Myocyte (in vitro differentiated cells): ENCODE data around the gene ASPHD1. TPM values are rescaled to one million over a fixed set of nuclear protein-coding genes. Genes with fewer than 3 reads are reported as not detected.
"Not testable (repeated sequence)": the region's sequence is repeated elsewhere in the genome, so short reads cannot be mapped to it uniquely, and the experiment has no call there.

Experiments
- DNase-seq: peaks from one replicate; pipeline ENCODE4 v3.0.0-alpha.2; 2012; ENCODE audit warnings: low read depth
- total RNA-seq: library from RNA; depleted of rRNA; stranded (reverse); fragments of >200 nt; gene quantifications from 2 replicates; pipeline ENCODE4 v1.2.3, GENCODE V29; 2014

Gene ASPHD1
- total RNA-seq, 1 donor from 2014 or later = 3.9 TPM

DNA sequence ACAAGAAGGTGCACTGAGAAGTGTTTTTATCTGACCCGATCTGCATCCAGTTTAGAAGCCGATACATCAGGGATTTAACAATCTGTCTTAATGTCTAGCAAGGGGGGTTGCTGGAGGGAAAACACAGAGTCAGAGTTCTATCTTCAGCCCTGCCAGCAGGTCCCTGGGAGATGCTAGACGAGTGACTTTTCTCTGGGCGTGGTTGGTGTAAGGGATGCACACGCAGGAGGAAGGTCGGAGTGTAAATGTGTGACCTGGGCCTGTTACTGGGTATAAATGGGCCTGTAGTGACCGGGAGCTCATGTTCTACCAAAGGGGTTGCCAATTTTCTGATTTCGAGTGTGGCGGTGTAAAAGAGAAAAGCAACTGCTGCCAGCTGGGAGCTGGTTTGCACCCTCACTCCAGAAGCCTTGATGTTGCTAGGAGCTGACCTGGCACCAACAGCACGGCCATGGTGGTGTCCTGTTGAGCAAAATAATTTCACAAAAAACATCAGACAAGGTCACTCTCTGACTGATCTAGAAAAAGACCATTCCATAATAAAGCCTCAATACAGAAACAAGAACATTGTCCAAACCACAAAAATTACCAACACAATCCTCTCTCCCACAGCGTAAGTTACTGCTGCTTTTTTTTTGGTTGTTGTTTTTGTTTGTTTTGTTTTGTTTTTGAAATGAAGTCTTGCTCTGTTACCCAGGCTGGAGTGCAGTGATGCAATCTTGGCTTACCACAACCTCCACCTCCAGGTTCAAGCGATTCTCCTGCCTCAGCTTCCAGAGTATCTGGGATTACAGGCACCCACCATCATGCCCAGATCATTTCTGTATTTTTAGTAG lies 27.0 kb downstream of the ASPHD1 start:
- DNase-seq = peak; percentile 8

DNA sequence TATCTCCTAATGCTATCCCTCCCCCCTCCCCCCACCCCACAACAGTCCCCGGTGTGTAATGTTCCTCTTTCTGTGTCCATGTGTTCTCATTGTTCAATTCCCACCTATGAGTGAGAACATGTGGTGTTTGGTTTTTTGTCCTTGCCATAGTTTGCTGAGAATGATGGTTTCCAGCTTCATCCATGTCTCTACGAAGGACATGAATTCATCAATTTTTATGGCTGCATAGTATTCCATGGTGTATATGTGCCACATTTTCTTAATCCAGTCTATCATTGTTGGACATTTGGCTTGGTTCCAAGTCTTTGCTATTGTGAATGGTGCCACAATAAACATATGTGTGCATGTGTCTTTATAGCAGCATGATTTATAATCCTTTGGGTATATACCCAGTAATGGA lies 31.5 kb downstream of the ASPHD1 start:
- not testable (repeated sequence) for DNase-seq

DNA sequence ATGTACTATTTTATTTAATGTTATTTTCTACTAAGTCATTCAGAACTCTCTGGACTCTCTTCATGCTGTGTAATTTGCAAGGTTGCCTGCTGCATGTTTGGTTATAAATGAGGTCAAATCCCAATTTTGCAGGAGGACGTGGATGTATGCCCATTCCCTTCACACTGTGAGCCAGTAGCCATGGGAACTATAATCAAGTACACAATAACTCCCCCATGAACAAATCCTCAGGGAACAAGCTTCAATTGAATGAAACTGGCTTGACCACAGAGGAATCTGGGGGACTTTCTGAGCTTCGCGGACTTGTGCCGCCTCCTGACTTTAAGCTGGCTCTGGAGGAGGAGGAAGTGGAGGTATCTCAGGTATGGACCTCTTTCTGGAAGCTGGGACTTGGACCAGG lies 40.4 kb downstream of the ASPHD1 start:
- peak; percentile 3 for DNase-seq

DNA sequence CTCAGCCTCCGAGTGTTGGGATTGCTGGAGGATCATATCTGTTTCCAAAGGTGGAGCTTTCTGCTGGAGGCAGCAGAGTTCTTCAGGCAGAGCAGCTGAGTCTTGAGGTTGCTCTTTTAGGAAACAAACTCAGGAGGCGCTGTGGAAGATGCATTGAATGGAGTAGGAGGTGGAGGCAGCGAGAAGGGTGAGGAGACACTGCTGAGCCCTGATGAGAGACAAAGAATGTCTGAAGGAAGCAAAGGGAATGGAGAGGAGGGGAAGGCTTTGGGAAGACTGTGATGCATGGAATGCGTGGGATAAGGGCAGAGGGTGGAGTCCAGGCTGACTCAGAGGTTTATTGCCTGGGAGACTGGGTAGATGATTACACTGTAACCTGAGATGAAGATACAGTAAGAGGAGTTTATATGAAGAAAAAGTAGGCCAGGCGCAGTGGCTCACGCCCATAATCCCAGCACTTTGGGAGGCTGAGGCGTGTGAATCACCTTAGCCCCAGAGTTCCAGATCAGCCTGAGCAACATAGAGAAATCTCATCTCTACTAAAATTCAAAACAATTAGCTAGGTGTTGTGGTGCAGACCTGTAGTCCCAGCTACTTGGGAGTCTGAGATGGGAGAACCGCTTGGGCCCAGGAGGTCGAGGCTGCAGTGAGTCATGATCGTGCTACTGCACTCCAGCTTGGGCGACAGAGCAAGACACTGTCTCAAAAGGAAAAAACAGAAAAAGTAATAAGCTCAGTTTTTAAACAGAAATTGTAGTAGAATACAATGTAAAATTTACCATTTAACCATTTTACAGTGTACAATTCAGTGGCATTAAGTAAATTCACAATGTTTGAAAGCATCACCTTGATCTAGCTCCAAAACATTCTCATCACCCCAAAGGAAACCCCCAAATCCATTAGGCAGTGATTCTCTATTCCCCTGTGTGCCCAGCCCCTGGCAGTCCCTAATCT lies 43.8 kb downstream of the ASPHD1 start:
- peak; percentile 95 for DNase-seq

DNA sequence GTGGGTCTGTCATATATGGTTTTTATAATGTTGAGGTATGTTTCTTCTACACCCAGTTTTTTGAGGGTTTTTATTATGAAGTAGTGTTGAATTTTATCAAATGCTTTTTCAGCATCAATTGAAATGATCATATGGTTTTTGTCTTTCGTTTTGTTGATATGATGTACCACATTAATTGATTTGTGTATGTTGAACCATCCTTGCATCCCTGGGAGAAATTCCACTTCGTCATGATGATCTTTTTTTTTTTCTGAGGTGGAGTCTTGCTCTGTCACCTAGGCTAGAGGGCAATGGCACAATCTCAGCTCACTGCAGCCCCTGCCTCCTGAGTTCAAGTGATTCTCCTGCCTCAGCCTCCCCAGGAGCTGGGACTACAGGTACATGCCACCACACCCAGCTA lies 47.6 kb downstream of the ASPHD1 start:
- no peak for DNase-seq

DNA sequence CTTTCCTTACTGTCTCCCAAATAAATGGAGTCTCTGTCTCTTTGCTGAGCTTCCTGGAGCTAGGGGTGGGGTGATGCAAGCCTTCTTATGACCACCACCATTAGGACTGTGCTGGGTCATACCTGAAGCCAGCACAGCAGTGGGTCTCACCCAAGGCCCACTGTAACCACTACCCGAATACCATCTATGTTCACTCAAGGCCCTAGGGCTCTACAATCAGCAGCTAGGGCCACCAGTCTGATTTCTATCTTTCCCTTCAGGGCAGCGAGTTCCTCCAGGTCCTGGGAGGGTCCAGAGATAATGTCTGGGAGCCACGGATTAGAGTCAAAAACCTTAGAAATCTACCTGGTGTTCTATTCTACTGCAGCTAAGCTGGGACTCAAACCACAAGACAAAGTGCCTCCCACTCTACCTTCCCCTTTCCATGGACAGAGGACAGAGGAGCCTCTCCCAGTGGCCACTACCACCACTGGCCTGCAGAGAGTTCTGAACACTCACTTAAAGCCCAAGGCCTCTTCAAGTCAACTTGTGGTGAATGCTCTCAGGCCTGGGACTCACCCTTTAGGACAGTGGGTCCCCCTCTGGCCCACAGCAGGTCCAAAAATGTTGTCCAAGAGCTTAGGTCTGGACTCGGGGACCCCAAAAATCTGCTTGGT lies 50.6 kb downstream of the ASPHD1 start:
- DNase-seq = no peak

DNA sequence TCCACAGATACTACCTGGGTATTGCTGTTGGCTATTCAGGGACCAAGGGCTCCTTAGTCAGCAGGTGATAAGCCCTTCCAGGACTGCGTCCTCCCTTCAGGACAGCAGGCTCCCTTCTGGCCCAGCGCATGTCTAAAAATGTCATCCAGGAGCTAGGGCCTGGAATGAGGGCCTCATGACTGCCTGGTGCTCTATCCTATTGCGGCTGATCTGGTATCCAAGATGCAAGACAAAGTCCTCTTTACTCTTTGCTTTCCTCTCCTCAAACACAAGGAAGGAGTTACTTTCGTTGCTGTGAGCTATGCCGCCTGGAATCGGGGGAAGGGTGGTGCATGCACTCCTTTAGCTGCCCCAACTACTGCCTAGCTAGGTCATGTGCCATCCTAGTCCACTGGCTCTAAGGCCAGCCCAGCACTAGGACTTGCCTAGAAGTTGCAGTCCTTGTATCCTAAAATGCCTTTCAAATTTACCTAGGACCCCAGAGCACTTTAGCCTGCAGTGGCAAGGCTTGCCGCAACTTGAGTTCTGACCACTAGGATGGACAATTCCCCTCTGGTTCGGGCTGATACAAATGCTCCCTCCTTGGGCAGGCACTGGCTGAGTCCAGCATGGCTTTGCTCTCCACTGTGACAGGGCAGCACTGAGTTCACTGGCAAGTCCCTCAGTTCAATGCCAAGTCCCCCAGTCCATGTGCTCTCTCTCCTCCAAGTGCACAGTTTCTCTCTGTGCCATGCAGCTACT lies 51.5 kb downstream of the ASPHD1 start:
- no peak for DNase-seq

Other genes with a start within 250 kb of the ASPHD1 start
- not detected in 2 replicates for gene SPN, start 237.2 kb upstream of the ASPHD1 start, total RNA-seq
- 20.7 and 31.0 TPM in 2 replicates for gene QPRT, start 221.3 kb upstream of the ASPHD1 start, total RNA-seq
- not detected in 2 replicates for gene C16orf54, start 154.5 kb upstream of the ASPHD1 start, total RNA-seq
- not detected in 2 replicates for gene ZG16, start 122.2 kb upstream of the ASPHD1 start, total RNA-seq
- 10.2 and 10.9 TPM in 2 replicates for gene KIF22, start 109.7 kb upstream of the ASPHD1 start, total RNA-seq
- gene MAZ, start 94.0 kb upstream of the ASPHD1 start, total RNA-seq = 136 and 218 TPM in 2 replicates
- gene PRRT2, start 88.3 kb upstream of the ASPHD1 start, total RNA-seq = 0.83 and 3.1 TPM in 2 replicates
- 38.4 and 49.0 TPM in 2 replicates for gene PAGR1, start 84.3 kb upstream of the ASPHD1 start, total RNA-seq
- 361 and 417 TPM in 2 replicates for gene MVP, start 80.0 kb upstream of the ASPHD1 start, total RNA-seq
- gene CDIPT, start 37.3 kb upstream of the ASPHD1 start, total RNA-seq = 47.2 and 53.9 TPM in 2 replicates
- gene SEZ6L2, start 938 bp upstream of the ASPHD1 start, total RNA-seq = 6.4 and 11.8 TPM in 2 replicates
- 6.8 and 9.3 TPM in 2 replicates for gene KCTD13, start 25.7 kb downstream of the ASPHD1 start, total RNA-seq
- gene TMEM219, start 61.6 kb downstream of the ASPHD1 start, total RNA-seq = 89.8 and 92.2 TPM in 2 replicates
- 49.9 and 75.7 TPM in 2 replicates for gene TAOK2, start 73.4 kb downstream of the ASPHD1 start, total RNA-seq
- 11.9 and 12.7 TPM in 2 replicates for gene HIRIP3, start 95.1 kb downstream of the ASPHD1 start, total RNA-seq
- gene INO80E, start 95.8 kb downstream of the ASPHD1 start, total RNA-seq = 43.8 and 97.6 TPM in 2 replicates
- not detected in 2 replicates for gene DOC2A, start 110.5 kb downstream of the ASPHD1 start, total RNA-seq
- gene C16orf92, start 122.7 kb downstream of the ASPHD1 start, total RNA-seq = not detected in 2 replicates
- gene TLCD3B, start 130.8 kb downstream of the ASPHD1 start, total RNA-seq = 0.21 and 1.0 TPM in 2 replicates
- 2,927 and 3,693 TPM in 2 replicates for gene ALDOA, start 165.3 kb downstream of the ASPHD1 start, total RNA-seq
- 79.8 and 80.3 TPM in 2 replicates for gene PPP4C, start 175.5 kb downstream of the ASPHD1 start, total RNA-seq
- gene TBX6, start 191.4 kb downstream of the ASPHD1 start, total RNA-seq = 0.45 and 1.4 TPM in 2 replicates
- 41.3 and 52.2 TPM in 2 replicates for gene YPEL3, start 195.7 kb downstream of the ASPHD1 start, total RNA-seq
- gene GDPD3, start 213.0 kb downstream of the ASPHD1 start, total RNA-seq = 0.24 and 0.47 TPM in 2 replicates
- gene MAPK3, start 222.7 kb downstream of the ASPHD1 start, total RNA-seq = 13.7 and 20.9 TPM in 2 replicates